Sigmoid colon (tissue), 7 donors: ENCODE data around the gene LPP. TPM values are rescaled to one million over a fixed set of nuclear protein-coding genes. Genes with fewer than 3 reads are reported as not detected.

ENCODE experiments used
- DNase-seq: peaks from one replicate; pipeline ENCODE4 v3.0.0-alpha.2; 2019
- H3K27ac ChIP-seq, 4 donors: fragments of 200-600 bp; sonication (generic); one replicate each; pipeline ENCODE4 v1.5.1; 2016 to 2019; ENCODE audit warnings: mild to moderate bottlenecking in 1 of 4
- H3K27me3 ChIP-seq, 3 donors: fragments of 200-600 bp; sonication (generic); one replicate each; pipeline ENCODE4 v1.5.1; 2019; ENCODE audit warnings: mild to moderate bottlenecking in 1 of 3
- H3K36me3 ChIP-seq, 4 donors: fragments of 200-600 bp; sonication (generic); one replicate each; pipeline ENCODE4 v1.5.1; 2016 to 2019
- H3K4me1 ChIP-seq, 4 donors: fragments of 200-600 bp; sonication (generic); one replicate each; pipeline ENCODE4 v1.5.1; 2017 to 2019
- H3K4me3 ChIP-seq, 4 donors: fragments of 200-600 bp; sonication (generic); one replicate each; pipeline ENCODE4 v1.5.1; 2017 to 2019; ENCODE audit warnings: mild to moderate bottlenecking in 2 of 4, moderate library complexity in 1 of 4
- H3K9me3 ChIP-seq, 4 donors: fragments of 200-600 bp in 3 of 4; sonication (generic) in 3 of 4; one replicate each; pipeline versions ENCODE4 v1.5.1 to v1.6.1; 2013 to 2019
- CTCF ChIP-seq, 4 experiments: fragments of 450-650 bp in 3 of 4; fragments of 200-600 bp in 1 of 4; IDR thresholded peaks; one replicate each; pipeline ENCODE4 v1.5.1; 2016 to 2019; ENCODE audit warnings: antibody characterized with exemption in 4 of 4, mild to moderate bottlenecking in 3 of 4, moderate library complexity in 2 of 4
- EP300 ChIP-seq, 4 donors: sonication (generic); formaldehyde crosslinking; IDR thresholded peaks; one replicate each; pipeline ENCODE4 v1.6.1; 2017; ENCODE audit warnings: antibody characterized with exemption in 4 of 4
- POLR2A ChIP-seq, 2 donors: fragments of 450-650 bp; IDR thresholded peaks; one replicate each; pipeline ENCODE4 v1.6.1; 2016; ENCODE audit warnings: antibody characterized with exemption in 2 of 2, mild to moderate bottlenecking in 2 of 2, moderate library complexity in 2 of 2
- POLR2AphosphoS5 ChIP-seq, 4 donors: sonication (generic); formaldehyde crosslinking; IDR thresholded peaks; one replicate each; pipeline ENCODE4 v1.6.1; 2017; ENCODE audit warnings: antibody characterized with exemption in 4 of 4
- WGBS, 2 donors: extraction: QIAGEN DNeasy Blood & Tissue Kit; methylation state at CpG; one replicate each; pipeline ENCODE4 v1.1.7; 2013; 5-methylcytosine and 5-hydroxymethylcytosine counted together
- intact Hi-C: fragments of 100-400 bp; cut with DNase I; formaldehyde crosslinking; loops from one replicate; pipeline ENCODE4 v1.15.1; 2023
- polyA plus RNA-seq, 3 donors: library from polyadenylated mRNA; stranded (reverse); fragments of 200-250 nt; gene quantifications; one replicate each; pipeline ENCODE4 v1.2.3, GENCODE V29; 2013
- total RNA-seq, 4 donors: library from RNA; depleted of rRNA; stranded (reverse); fragments of >200 nt; gene quantifications; one replicate each; pipeline ENCODE4 v1.1.0, GENCODE V29; 2016
- donor health status: healthy with polysubstance abuse.
- donor health status: Bipolar disorder and iron deficiency.
- donor health status: healthy.

LPP gene
- total and polyA plus RNA-seq, 7 donors = 5.3 to 1,773 (median 824) TPM

DNA sequence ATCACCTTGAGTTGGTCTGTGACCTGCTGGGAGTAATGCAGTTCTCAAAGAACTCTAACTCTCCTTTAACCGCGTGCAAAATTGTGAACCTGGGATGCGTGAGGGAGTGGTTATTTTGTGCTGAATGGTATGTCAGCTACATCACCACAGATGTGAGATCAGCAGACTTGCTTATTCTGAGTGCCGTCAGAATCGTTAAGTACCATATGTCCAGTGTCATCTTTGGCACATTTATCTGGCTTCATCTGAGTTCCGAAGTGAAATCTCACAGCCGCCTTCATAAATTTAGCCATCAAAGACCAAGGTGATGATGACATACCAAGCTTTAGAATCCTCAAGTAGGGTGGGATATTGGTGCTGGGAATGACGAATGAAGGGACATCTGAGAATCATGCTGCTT, 670.6 kb downstream of the LPP start:
- intact Hi-C loops = no loop called here
- TF ChIP-seq EP300 (IDR thresholded peaks at IDR 0.05) = no peak
- Histone ChIP-seq H3K27ac (no peak overlapping the region), H3K36me3 (no peaks in the 10 kb centered on the region), H3K4me3 (no peak overlapping the region), H3K27me3 (no peaks in the 10 kb centered on the region), H3K9me3 (no peaks in the 10 kb centered on the region), H3K4me1 (peaks cover 0 to 85% (median 69%) of the 10 kb centered on the region in 4 donors)
- WGBS, 2 donors = 89 to 95% methylated on average over 8 of the region's 8 CpGs
- DNase-seq = no peak

- Histone ChIP-seq H3K4me3 (no peak overlapping the region), H3K36me3 (no peaks in the 10 kb centered on the region), H3K4me1 (peaks cover 0 to 84% (median 64%) of the 10 kb centered on the region in 4 donors), H3K27me3 (no peaks in the 10 kb centered on the region), H3K9me3 (no peaks in the 10 kb centered on the region), H3K27ac (peak overlapping the region in 1 of 4 donors; percentile 47)
- TF ChIP-seq EP300 (IDR thresholded peaks at IDR 0.05) (no peak), CTCF (IDR thresholded peaks at IDR 0.05) (no peak), POLR2A (IDR thresholded peaks at IDR 0.05) (no peak), POLR2AphosphoS5 (IDR thresholded peaks at IDR 0.05) (no peak)
- intact Hi-C loops = no loop called here
- WGBS, 2 donors = 96 to 97% methylated on average over 6 of the region's 6 CpGs
- DNase-seq = no peak
Observed at GRCh38 chr3:188825901-188826300, 671.9 kb downstream of the LPP start.

- intact Hi-C loops = no loop called here
- no peak for TF ChIP-seq EP300 (IDR thresholded peaks at IDR 0.05)
- TF ChIP-seq POLR2AphosphoS5 (IDR thresholded peaks at IDR 0.05) = no peak
- TF ChIP-seq CTCF (IDR thresholded peaks at IDR 0.05) = no peak
- TF ChIP-seq POLR2A (IDR thresholded peaks at IDR 0.05) = no peak
- Histone ChIP-seq H3K9me3 (no peaks in the 10 kb centered on the region), H3K4me3 (no peak overlapping the region), H3K36me3 (no peaks in the 10 kb centered on the region), H3K27ac (peak overlapping the region in 2 of 4 donors; percentile 47 to 52), H3K4me1 (peaks cover 0 to 88% (median 64%) of the 10 kb centered on the region in 4 donors), H3K27me3 (no peaks in the 10 kb centered on the region)
- WGBS, 2 donors = 91 to 95% methylated on average over 1 of the region's 1 CpG
- DNase-seq = no peak
Observed at GRCh38 chr3:188826574-188826973, 672.6 kb downstream of the LPP start.

- peaks cover 0 to 88% (median 62%) of the 10 kb centered on the region in 4 donors for H3K4me1 ChIP-seq
- H3K27ac ChIP-seq = peak overlapping the region in 2 of 4 donors; percentile 47 to 52
Observed at GRCh38 chr3:188827103-188827502, 673.1 kb downstream of the LPP start.

DNA sequence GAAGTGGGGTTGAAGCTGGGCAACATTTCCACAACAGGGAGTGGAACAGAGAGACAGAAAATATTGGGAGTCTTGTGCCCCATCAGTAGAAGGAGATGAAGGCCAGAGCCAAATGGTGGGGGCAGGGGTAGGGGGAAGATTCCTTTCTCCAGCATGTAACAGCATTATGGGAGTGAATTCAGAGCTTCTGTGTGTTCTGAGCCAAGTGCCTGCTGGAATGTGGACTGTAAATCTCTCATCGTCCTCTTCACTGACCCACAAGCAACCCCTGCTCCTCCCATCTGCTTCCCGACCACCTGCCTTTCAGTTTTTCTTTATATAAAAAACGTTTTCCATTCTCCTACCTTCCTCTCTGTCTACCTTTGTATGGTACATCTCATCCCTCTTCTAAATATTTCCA, 673.6 kb downstream of the LPP start:
- TF ChIP-seq POLR2A (IDR thresholded peaks at IDR 0.05) (no peak), CTCF (IDR thresholded peaks at IDR 0.05) (no peak), EP300 (IDR thresholded peaks at IDR 0.05) (no peak), POLR2AphosphoS5 (IDR thresholded peaks at IDR 0.05) (no peak)
- no peaks in the 10 kb centered on the region for H3K36me3 ChIP-seq
- peak overlapping the region in 2 of 4 donors; percentile 47 to 52 for H3K27ac ChIP-seq
- WGBS, 2 donors = 70 to 83% methylated on average over 3 of the region's 3 CpGs
- DNase-seq = no peak
- H3K9me3 ChIP-seq = no peaks in the 10 kb centered on the region
- no peak overlapping the region for H3K4me3 ChIP-seq
- intact Hi-C loops = no loop called here
- H3K4me1 ChIP-seq = peaks cover 0 to 86% (median 59%) of the 10 kb centered on the region in 4 donors
- H3K27me3 ChIP-seq = no peaks in the 10 kb centered on the region

More at GRCh38 chr3:188827103-188827502, 673.1 kb downstream of the LPP start:
- Histone ChIP-seq H3K36me3 (no peaks in the 10 kb centered on the region), H3K4me3 (no peak overlapping the region), H3K27me3 (no peaks in the 10 kb centered on the region), H3K9me3 (no peaks in the 10 kb centered on the region)
- 89 to 92% methylated on average over 1 of the region's 1 CpG for WGBS, 2 donors
- intact Hi-C loops = no loop called here
- TF ChIP-seq POLR2A (IDR thresholded peaks at IDR 0.05) = no peak
- no peak for TF ChIP-seq POLR2AphosphoS5 (IDR thresholded peaks at IDR 0.05)
- no peak for TF ChIP-seq EP300 (IDR thresholded peaks at IDR 0.05)
- TF ChIP-seq CTCF (IDR thresholded peaks at IDR 0.05) = no peak
- no peak for DNase-seq
